Large intestine (tissue), 3 donors: ENCODE measurements around the gene FLT1. TPM values are rescaled to one million over a fixed set of nuclear protein-coding genes. Genes with fewer than 3 reads are reported as not detected.

Source experiments
- DNase-seq, 2 donors: peaks; one replicate each; pipeline versions ENCODE4 v3.0.0 to v3.0.0-alpha.2; 2013
- H3K27ac ChIP-seq: one replicate; pipeline ENCODE4 v1.5.1; 2013; ENCODE audit warnings: low read length
- H3K27me3 ChIP-seq: 2 replicates; pipeline ENCODE4 v1.6.1; 2013; ENCODE audit warnings: low read length; ENCODE audit not compliant: control insufficient read depth, insufficient read depth
- H3K36me3 ChIP-seq: 2 replicates; pipeline ENCODE4 v1.6.1; 2013; ENCODE audit warnings: low read length; ENCODE audit not compliant: control insufficient read depth, insufficient read depth
- H3K4me1 ChIP-seq: one replicate; pipeline ENCODE4 v1.6.1; 2013; ENCODE audit warnings: low read length; ENCODE audit not compliant: control insufficient read depth, insufficient read depth
- H3K4me3 ChIP-seq: one replicate; pipeline ENCODE4 v1.5.1; 2013; ENCODE audit warnings: low read length
- H3K9me3 ChIP-seq: one replicate; pipeline ENCODE4 v1.6.1; 2013; ENCODE audit warnings: mild to moderate bottlenecking, low read depth, low read length, moderate library complexity; ENCODE audit not compliant: control insufficient read depth
- WGBS: methylation state at CpG from one replicate; pipeline ENCODE4 v1.1.5; 2013; ENCODE audit warnings: low lambda C conversion rate; ENCODE audit not compliant: insufficient coverage; 5-methylcytosine and 5-hydroxymethylcytosine counted together
- polyA plus RNA-seq: library from polyadenylated mRNA; unstranded; fragments of 120-200 nt; gene quantifications from one replicate; pipeline ENCODE4 v1.2.1, GENCODE V29; 2013

The FLT1 gene
- polyA plus RNA-seq, 1 donor, result 6.9 TPM

GRCh38 chr13:28336193-28336657 is 158.7 kb downstream of the FLT1 start:
- H3K27me3 ChIP-seq, result no peaks in the 10 kb centered on the region
- no peak overlapping the region for H3K27ac ChIP-seq
- H3K4me1 ChIP-seq, result peaks cover 14% of the 10 kb centered on the region
- WGBS, result 100% methylated on average over 2 of the region's 3 CpGs
- H3K36me3 ChIP-seq, result no peaks in the 10 kb centered on the region
- H3K4me3 ChIP-seq, result no peak overlapping the region
- DNase-seq, result no peak
- no peaks in the 10 kb centered on the region for H3K9me3 ChIP-seq

GRCh38 chr13:28333204-28333881 is 161.6 kb downstream of the FLT1 start:
- H3K27ac ChIP-seq, result no peak overlapping the region
- no peaks in the 10 kb centered on the region for H3K27me3 ChIP-seq
- peaks cover 10% of the 10 kb centered on the region for H3K4me1 ChIP-seq
- no peak overlapping the region for H3K4me3 ChIP-seq
- WGBS, result no CpG with 5 or more reads among the region's 2 CpGs
- DNase-seq, result no peak
- H3K36me3 ChIP-seq, result no peaks in the 10 kb centered on the region
- no peaks in the 10 kb centered on the region for H3K9me3 ChIP-seq

DNA sequence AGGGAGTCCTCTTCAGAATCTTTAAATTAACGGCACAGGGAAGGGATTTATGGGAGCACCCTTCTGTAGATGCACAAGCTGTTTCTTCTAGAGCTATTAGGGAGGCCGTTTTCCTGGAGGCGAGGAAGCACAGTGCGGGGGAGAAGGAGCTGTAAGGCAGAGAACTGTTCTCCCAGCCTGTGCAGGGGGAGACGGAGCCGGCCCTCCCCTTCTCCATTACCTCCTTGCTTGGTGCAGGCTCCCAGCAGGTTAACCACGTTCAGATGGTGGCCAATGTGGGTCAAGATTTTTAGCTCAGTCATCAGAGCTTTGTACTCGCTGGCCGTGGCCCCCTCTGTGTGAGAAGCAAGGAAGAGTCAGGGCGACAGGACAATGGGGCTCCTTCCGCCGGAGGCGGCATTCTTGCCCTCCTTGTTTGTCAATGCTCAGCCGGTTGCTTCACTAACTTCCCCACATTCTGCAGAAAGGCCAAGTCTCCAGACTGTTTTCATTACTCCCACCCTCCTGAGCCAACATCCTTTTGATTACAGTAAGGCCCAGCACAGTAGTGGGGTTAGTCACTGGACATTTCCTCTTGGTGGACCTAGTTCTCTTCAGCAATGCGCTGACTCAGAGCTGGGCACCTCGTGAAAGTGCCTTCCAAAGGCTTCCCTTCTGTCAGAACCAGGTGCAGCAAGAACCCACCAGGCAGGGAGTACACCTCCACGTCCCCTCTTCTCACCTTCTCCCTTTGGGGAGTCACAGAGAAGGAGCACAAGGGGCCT is 165.4 kb downstream of the FLT1 start:
- Histone ChIP-seq H3K27ac (no peak overlapping the region), H3K4me3 (no peak overlapping the region), H3K9me3 (no peaks in the 10 kb centered on the region), H3K4me1 (no peaks in the 10 kb centered on the region), H3K27me3 (no peaks in the 10 kb centered on the region), H3K36me3 (no peaks in the 10 kb centered on the region)
- DNase-seq, result no peak
- no CpG with 5 or more reads among the region's 17 CpGs for WGBS

DNA sequence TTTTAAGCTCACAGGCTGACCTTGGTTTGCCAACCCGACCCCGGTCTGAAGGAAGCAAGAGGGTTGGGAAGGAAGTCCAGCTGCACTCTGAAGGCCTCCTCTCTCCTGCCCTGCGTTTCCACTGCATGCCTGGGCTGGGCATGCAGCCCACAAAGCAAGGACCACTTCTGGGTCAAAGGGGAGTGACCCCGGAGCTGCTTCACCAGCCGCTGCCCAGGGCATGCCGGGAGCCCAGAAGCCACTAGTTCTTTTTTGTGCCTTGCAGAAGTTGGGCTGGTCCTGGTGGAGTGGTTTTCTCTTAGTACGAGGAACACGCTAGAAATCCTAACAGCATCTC is 166.7 kb downstream of the FLT1 start:
- no peak for DNase-seq
- Histone ChIP-seq H3K9me3 (no peaks in the 10 kb centered on the region), H3K4me1 (no peaks in the 10 kb centered on the region), H3K27me3 (no peaks in the 10 kb centered on the region), H3K27ac (no peak overlapping the region), H3K4me3 (no peak overlapping the region), H3K36me3 (no peaks in the 10 kb centered on the region)
- no CpG with 5 or more reads among the region's 8 CpGs for WGBS

DNA sequence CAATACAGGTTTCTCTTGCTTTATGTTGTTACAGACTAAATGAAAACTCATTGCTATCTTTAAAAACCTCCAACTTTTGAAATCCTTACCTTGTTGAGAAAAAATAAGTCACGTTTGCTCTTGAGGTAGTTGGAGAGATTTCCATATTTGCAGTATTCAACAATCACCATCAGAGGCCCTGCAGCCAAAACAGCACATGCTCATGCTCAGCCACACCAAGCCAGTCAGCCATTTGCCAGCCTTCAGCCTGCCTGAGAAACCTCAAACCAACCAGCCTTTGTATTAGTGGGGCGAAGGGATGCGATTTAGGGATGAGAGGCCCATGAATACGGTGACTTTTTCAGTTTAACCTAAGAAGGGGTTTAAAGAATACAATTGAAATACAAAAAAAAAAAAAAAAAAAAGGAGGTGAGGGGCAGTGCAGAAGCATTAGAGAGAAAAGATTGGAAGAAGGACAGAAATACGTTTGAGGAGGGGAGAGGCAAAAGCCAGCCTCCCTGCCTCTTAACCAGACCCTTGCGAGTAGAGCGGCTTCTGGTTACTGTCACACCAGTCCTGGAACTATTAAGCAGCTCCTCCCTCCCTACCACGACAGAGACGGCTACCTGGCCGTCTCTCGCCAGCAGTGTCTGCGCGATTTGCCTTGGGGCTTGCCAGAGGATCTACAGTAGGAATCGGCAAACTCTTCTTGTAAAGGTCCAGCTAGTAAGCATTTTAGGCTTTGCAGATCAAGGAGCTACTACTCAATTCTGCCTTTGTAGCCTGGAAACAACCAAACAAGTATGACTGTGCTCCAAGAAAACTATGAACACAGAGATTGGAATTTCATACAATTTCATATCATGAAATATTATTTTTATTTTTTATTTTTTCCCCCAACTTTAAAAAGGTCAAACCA is 167.3 kb downstream of the FLT1 start:
- Histone ChIP-seq H3K27ac (no peak overlapping the region), H3K4me3 (no peak overlapping the region), H3K27me3 (no peaks in the 10 kb centered on the region), H3K36me3 (no peaks in the 10 kb centered on the region), H3K9me3 (no peaks in the 10 kb centered on the region), H3K4me1 (no peaks in the 10 kb centered on the region)
- DNase-seq, result peak in 1 of 2 donors; percentile 16
- WGBS, result 94% methylated on average over 3 of the region's 14 CpGs

DNA sequence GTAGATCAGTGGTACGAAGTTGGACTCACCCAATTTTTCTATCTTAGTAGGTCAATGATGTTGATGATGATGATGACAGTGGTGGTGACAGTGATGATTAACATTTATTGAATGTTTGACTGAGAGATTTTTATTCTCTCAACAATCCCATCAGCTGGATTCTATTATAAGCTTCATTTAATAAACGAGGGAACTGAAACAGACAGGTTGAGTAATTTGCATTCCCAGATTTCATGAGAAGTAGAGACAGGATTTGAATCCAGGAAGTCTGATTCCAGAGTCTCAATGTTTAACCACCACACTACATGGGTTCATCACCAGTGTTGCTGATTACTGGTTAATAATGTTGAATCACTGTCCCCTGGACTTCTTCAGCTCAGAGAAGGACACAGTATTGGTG is 168.9 kb downstream of the FLT1 start:
- no peaks in the 10 kb centered on the region for H3K36me3 ChIP-seq
- no peak for DNase-seq
- no peak overlapping the region for H3K27ac ChIP-seq
- no peaks in the 10 kb centered on the region for H3K9me3 ChIP-seq
- H3K4me3 ChIP-seq, result no peak overlapping the region
- WGBS, result no CpG with 5 or more reads among the region's 2 CpGs
- no peaks in the 10 kb centered on the region for H3K4me1 ChIP-seq
- H3K27me3 ChIP-seq, result no peaks in the 10 kb centered on the region

DNA sequence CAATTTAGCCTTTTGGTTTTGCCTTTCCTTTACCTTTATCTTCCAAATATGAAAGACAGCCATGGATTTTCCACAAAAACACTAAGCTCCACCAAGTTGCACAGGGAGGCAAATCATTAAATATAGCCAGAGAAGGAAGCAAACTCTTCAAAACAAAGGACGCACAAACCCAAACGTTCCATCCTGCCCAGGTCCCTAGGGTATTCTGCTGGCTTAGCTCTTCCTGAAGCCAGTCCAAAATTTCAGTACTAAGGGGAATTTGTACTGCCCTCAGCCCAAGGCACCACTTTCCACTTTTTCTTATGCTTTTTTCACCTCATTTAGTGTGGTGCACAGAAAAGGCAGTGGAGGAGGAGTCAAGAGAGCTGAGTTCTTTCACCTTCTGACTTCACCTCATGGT is 169.9 kb downstream of the FLT1 start:
- H3K27ac ChIP-seq, result no peak overlapping the region
- H3K36me3 ChIP-seq, result no peaks in the 10 kb centered on the region
- H3K4me1 ChIP-seq, result no peaks in the 10 kb centered on the region
- no CpG with 5 or more reads among the region's 2 CpGs for WGBS
- no peak for DNase-seq
- no peaks in the 10 kb centered on the region for H3K27me3 ChIP-seq
- no peak overlapping the region for H3K4me3 ChIP-seq
- no peaks in the 10 kb centered on the region for H3K9me3 ChIP-seq

DNA sequence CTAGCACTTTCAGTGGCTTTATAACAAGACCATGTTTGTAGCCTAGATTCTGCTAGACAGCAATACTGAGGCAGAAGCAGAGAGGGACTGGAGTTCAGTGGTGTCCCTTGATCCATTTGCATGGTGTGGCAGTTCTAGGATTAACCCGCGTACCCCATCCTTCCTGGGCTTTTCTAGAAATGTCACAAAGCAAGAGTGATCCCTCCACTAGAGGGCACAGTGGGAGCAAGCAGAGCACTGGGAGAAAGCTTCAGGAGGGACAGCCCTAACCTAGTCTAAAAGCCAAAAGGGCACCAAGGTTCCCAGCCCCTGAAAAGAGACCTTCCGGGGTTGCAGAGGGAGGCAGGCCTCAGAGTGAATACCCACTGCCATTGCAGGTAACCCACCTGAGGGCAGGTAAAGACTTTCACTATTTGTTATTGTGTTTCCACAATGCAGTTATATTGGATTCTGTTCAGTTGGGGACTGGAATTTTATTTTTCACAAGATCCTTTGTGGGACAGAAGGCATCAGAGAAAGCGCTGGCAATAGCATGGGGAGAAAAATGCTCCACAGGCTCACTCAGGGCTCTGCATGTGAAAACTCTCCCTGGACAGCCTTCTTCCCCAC is 170.6 kb downstream of the FLT1 start:
- Histone ChIP-seq H3K27me3 (no peaks in the 10 kb centered on the region), H3K27ac (no peak overlapping the region), H3K4me1 (no peaks in the 10 kb centered on the region), H3K36me3 (no peaks in the 10 kb centered on the region), H3K9me3 (no peaks in the 10 kb centered on the region), H3K4me3 (no peak overlapping the region)
- WGBS, result no CpG with 5 or more reads among the region's 4 CpGs
- DNase-seq, result peak; percentile 46 to 52

GRCh38 chr13:28322256-28322905 is 172.5 kb downstream of the FLT1 start:
- WGBS, result 81% methylated on average over 6 of the region's 11 CpGs
- no peak overlapping the region for H3K27ac ChIP-seq

More at GRCh38 chr13:28322256-28322905, 172.5 kb downstream of the FLT1 start:
- H3K36me3 ChIP-seq, result no peaks in the 10 kb centered on the region
- peaks cover under 1% of the 10 kb centered on the region for H3K4me1 ChIP-seq
- no peaks in the 10 kb centered on the region for H3K9me3 ChIP-seq
- no peaks in the 10 kb centered on the region for H3K27me3 ChIP-seq
- H3K4me3 ChIP-seq, result no peak overlapping the region
- no peak for DNase-seq
